ENCODE measurements around the gene NEDD4L. TPM values are rescaled to one million over a fixed set of nuclear protein-coding genes. Genes with fewer than 3 reads are reported as not detected.

Gene NEDD4L
- total and polyA plus RNA-seq, 3 donors from 2014 or later, result 14.3 to 43.1 (median 42.7) TPM

DNA sequence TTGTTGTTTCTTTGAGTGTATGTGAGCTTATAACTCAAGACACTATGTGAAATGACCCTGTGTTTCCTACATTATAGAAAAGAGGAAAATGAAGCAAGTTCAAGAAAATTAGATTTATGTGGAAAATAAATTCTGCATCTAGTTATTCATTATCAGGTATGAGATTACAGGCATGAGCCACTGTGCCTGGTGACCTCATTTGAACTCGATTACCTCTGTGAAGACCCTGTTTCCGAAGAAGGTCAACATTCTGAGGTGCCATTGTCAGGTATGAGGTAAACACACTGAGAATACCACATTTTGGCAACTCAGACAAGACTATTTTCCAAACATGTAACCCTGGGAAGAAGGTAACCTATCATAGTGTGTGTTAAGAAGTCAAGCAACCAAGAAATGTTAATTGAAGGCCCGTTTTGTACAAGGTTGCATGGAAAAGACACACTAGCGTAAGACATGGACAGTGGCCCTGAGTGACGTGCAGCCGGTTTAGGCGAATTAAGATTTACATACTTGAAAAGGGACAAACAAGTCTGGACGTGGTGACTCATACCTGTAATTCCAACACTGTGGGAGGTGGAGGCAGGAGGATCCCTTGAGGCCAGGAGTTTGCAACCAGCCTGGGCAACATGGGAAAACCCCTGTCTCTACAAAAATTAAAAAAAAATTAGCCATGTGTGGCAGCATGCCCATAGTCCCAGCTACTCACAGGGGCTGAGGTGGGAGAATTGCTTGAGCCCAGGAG, 186.6 kb downstream of the NEDD4L start:
- intact Hi-C loops (cut with DNase I; ENCODE audit: low total_unique reads), result no loop called here
- H3K9me3 ChIP-seq, result no peaks in the 10 kb centered on the region
- no peak overlapping the region for H3K27ac ChIP-seq
- WGBS, 2 donors, result 88 to 94% methylated on average over 8 of the region's 8 CpGs
- H3K4me1 ChIP-seq, result no peaks in the 10 kb centered on the region
- TF ChIP-seq, protein P1, sequence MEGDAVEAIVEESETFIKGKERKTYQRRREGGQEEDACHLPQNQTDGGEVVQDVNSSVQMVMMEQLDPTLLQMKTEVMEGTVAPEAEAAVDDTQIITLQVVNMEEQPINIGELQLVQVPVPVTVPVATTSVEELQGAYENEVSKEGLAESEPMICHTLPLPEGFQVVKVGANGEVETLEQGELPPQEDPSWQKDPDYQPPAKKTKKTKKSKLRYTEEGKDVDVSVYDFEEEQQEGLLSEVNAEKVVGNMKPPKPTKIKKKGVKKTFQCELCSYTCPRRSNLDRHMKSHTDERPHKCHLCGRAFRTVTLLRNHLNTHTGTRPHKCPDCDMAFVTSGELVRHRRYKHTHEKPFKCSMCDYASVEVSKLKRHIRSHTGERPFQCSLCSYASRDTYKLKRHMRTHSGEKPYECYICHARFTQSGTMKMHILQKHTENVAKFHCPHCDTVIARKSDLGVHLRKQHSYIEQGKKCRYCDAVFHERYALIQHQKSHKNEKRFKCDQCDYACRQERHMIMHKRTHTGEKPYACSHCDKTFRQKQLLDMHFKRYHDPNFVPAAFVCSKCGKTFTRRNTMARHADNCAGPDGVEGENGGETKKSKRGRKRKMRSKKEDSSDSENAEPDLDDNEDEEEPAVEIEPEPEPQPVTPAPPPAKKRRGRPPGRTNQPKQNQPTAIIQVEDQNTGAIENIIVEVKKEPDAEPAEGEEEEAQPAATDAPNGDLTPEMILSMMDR (IDR thresholded peaks at IDR 0.05), result no peak
- no peak for TF ChIP-seq POLR2A (IDR thresholded peaks at IDR 0.05)
- no peaks in the 10 kb centered on the region for H3K27me3 ChIP-seq
- H3K4me3 ChIP-seq, result no peak overlapping the region
- H3K36me3 ChIP-seq (ENCODE audit: low read depth, missing control alignments), result no peaks in the 10 kb centered on the region
- no peak for DNase-seq

DNA sequence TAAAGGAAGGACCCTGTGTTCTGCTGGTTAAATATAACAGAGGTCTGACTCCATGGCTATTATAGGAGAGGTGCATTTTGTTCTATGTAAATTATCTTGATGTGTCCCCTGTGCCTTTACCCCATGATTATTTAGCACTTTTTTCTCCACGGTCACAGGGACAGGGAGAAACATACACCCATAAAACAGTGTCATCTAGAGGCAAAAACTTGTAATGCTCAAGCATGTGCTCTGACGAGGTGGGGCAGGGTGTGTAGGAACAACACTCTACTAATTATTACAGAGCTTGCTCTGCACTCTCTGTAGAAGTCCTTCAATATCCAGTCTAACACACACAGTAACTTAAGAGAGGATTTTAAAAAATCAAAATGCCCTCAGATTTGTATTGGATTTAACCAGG, 187.9 kb downstream of the NEDD4L start:
- WGBS, 2 donors, result 52 to 55% methylated on average over 2 of the region's 2 CpGs
- Histone ChIP-seq H3K27me3 (no peaks in the 10 kb centered on the region), H3K27ac (no peak overlapping the region), H3K4me3 (no peak overlapping the region), H3K9me3 (no peaks in the 10 kb centered on the region), H3K4me1 (no peaks in the 10 kb centered on the region), H3K36me3 (ENCODE audit: low read depth, missing control alignments) (no peaks in the 10 kb centered on the region)
- DNase-seq, result no peak
- intact Hi-C loops (cut with DNase I; ENCODE audit: low total_unique reads), result no loop called here
- TF ChIP-seq, protein P1 (IDR thresholded peaks at IDR 0.05), result no peak

DNA sequence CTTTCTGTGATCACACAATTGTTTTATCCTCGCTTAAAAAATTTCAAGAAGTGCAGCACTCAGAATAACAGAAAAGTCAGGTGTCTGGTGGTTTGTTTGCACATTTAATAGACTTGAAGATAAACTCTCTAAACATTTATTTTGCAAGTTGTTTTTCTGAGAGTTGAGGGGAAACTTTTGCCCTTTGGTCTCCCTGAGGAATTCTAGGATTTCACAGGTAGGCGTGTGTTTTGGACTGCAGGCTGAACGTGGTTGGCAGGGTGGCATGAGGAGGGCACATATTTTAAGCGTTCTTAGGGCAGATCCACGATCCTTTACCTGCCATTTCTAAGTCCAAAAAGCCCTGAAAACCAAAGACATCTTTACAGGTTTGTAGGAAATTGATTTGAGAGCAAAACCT, 188.6 kb downstream of the NEDD4L start:
- no peak for DNase-seq
- TF ChIP-seq POLR2A (IDR thresholded peaks at IDR 0.05), result no peak
- TF ChIP-seq, protein P1 (IDR thresholded peaks at IDR 0.05), result no peak
- no peaks in the 10 kb centered on the region for H3K9me3 ChIP-seq
- no peaks in the 10 kb centered on the region for H3K27me3 ChIP-seq
- no peak overlapping the region for H3K4me3 ChIP-seq
- no peaks in the 10 kb centered on the region for H3K36me3 ChIP-seq (ENCODE audit: low read depth, missing control alignments)
- no peaks in the 10 kb centered on the region for H3K4me1 ChIP-seq
- H3K27ac ChIP-seq, result no peak overlapping the region
- intact Hi-C loops (cut with DNase I; ENCODE audit: low total_unique reads), result no loop called here
- WGBS, 2 donors, result 87 to 90% methylated on average over 5 of the region's 5 CpGs

DNA sequence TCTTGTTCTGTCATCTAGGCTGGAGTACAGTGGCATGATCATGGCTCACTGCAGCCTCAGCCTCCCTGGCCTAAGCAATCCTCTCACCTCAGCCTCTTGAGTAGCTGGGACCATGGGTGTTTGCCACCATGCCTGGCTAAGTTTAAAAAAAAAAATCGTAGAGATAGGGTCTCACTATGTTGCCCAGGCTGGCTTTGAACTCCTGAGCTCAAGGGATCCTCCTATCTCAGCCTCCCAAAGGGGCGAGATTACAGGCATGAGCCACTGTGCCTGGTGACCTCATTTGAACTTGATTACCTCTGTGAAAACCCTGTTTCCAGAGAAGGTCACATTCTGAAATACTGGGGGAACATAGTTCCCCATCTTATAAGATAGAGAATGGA, 190.3 kb downstream of the NEDD4L start:
- Histone ChIP-seq H3K27ac (no peak overlapping the region), H3K4me3 (no peak overlapping the region), H3K4me1 (no peaks in the 10 kb centered on the region), H3K36me3 (ENCODE audit: low read depth, missing control alignments) (no peaks in the 10 kb centered on the region), H3K9me3 (no peaks in the 10 kb centered on the region), H3K27me3 (no peaks in the 10 kb centered on the region)
- WGBS, 2 donors, result 88 to 96% methylated on average over 2 of the region's 2 CpGs
- TF ChIP-seq, protein P1 (IDR thresholded peaks at IDR 0.05), result no peak
- no peak for TF ChIP-seq POLR2A (IDR thresholded peaks at IDR 0.05)
- no peak for DNase-seq
- intact Hi-C loops (cut with DNase I; ENCODE audit: low total_unique reads), result no loop called here

DNA sequence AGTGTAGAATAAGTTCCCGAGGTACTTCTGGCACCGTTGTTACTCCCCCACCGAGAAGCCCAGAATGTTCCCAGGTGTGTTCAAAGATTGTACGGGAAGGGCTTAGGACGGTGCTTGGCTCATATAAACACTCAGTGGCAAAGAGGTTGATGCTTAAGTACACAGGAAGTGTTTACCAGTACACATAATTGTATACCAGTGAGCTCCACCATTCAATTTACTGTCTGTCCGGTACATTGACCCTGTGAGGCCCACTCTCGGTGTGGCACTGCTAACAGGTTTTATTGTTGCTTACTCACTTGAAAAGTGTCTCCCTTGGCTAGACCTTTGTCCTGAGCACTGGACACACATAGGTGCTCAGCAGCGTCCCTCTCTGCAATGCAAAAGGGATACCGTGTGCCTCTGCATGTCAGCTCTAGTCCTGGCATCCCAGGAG, 191.0 kb downstream of the NEDD4L start:
- no peak for TF ChIP-seq POLR2A (IDR thresholded peaks at IDR 0.05)
- TF ChIP-seq, protein P1 (IDR thresholded peaks at IDR 0.05), result no peak
- Histone ChIP-seq H3K4me1 (no peaks in the 10 kb centered on the region), H3K4me3 (no peak overlapping the region), H3K27me3 (no peaks in the 10 kb centered on the region), H3K36me3 (ENCODE audit: low read depth, missing control alignments) (no peaks in the 10 kb centered on the region), H3K27ac (no peak overlapping the region), H3K9me3 (no peaks in the 10 kb centered on the region)
- WGBS, 2 donors, result 76 to 83% methylated on average over 8 to 9 of the region's 9 CpGs
- no peak for DNase-seq
- intact Hi-C loops (cut with DNase I; ENCODE audit: low total_unique reads), result no loop called here

All from testis (tissue), 3 donors.